ENCODE results near the gene LRRC32. TPM values are rescaled to one million over a fixed set of nuclear protein-coding genes. Genes with fewer than 3 reads are reported as not detected.
"Not testable (repeated sequence)": the region's sequence is repeated elsewhere in the genome, so short reads cannot be mapped to it uniquely, and the experiment has no call there.

The LRRC32 gene
- total and polyA plus RNA-seq, 5 experiments from 2014 or later: 0.08 TPM; not detected in 4

DNA sequence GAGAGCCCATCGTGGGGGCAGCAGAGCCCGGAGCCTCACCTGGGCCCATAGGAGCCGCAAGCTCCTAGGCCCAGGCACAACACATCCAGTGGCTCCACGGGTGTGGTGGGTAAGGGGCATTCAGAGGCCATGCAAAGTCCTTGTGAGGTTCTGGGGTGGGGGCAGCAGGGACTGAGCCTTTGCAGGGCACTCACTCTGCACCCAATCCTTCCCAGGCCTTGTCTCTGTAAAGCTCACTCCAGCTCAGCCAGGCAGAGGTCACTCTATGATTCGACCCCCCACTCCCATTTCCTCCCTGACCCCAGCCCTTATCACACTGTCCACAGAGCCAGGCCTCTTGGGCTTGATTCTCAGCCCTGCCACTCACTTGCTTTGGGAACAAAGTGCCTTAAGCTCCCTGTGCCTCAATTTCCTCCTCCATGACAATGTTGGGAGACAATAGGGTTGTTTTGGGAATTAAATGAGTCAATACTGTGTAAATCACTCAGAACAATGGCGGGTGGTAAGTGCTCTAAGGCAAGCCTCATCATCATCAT lies 46.6 kb downstream of the LRRC32 start:
- H3K27me3 Mint-ChIP-seq: peaks cover 0 to 7% (median 2%) of the 10 kb centered on the region in 5 donors
- H3K27ac Mint-ChIP-seq: no peak overlapping the region

DNA sequence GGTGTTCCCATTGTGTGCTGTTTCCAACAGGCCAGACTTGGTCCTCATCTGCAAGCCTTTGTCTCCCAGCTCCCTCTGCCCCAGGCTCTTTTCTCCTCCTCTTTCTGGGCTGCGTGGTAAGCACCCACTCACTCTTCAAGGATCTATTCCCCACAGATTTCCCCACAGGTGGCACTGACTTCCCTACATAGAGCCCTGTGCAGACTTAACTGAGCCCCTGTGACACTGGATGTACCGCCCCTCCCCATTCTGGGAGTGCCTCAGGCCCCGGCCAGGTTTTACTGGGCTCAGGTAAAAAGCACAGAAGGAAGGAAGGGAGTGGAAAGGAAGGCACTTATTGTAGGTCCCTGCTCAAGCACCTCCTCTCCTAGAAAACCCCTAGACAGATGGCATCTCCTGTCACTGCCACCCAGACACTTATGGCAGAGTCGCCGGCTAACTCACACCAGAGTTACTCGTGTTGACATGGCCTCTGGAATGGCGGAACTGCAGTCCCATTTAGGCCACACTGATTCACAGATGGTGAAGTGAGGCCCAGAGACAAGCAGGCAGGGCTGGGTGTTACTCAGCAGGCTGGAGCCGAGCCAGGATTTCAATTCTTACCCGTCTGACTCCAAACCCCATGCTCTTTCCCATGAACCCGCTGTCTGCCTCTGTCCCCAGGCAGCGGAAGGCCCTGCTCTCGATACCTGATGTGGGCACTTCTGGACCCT lies 47.2 kb downstream of the LRRC32 start:
- Mint-ChIP-seq H3K27me3 (peaks cover 0 to 7% (median 2%) of the 10 kb centered on the region in 5 donors), H3K9me3 (peaks cover 0 to 17% (median 11%) of the 10 kb centered on the region in 9 donors)

More for the DNA sequence above, 46.6 kb downstream of the LRRC32 start:
- ATAC-seq (no peak), DNase-seq (peak in 1 of 10 donors; percentile 32)
- Mint-ChIP-seq H3K9me3 (peaks cover 0 to 11% (median 7%) of the 10 kb centered on the region in 9 donors), H3K4me3 (peak overlapping the region in 1 of 10 donors; percentile 20), H3K4me1 (peaks cover 13 to 37% (median 20%) of the 10 kb centered on the region in 4 donors), H3K36me3 (peaks cover 0 to 8% (median 6%) of the 10 kb centered on the region in 3 donors)
- POLR2A ChIA-PET: no interaction called here

DNA sequence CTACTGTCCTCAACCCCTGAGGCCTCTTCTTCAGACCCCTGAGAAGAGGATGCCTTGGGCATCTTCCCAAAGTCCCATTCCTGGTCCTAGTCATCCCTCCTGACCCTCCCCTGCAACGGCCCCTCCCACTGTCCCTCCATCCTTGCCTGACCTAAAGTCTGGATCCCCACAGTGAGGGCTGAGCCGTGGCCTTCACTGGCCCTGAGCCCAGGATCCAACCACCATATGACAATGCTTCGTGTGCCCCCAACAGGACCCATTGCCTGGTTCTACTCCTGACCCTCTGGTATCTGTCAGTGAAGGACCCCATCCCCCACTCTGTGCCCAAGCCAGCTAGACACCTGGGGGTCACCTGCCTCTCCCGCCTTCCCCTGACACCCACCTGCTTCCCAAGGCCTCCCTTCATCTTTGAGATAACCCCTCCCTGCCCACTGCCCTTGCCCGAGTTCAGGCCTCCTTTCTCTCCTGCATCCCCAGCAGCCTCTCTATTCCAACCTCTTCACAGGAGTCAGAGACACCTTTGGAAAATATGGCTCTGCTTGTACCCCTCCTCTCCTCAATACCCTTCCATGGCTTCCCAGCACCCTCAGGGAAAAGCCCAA lies 48.0 kb downstream of the LRRC32 start:
- no peak overlapping the region for H3K27ac Mint-ChIP-seq
- H3K4me1 Mint-ChIP-seq: peaks cover 9 to 23% (median 13%) of the 10 kb centered on the region in 4 donors
- POLR2A ChIA-PET: no interaction called here
- no peak overlapping the region for H3K4me3 Mint-ChIP-seq
- H3K36me3 Mint-ChIP-seq: peaks cover 0 to 14% (median 6%) of the 10 kb centered on the region in 3 donors
- ATAC-seq: no peak
- peaks cover 0 to 22% (median 12%) of the 10 kb centered on the region in 9 donors for H3K9me3 Mint-ChIP-seq
- peaks cover 0 to 7% (median 2%) of the 10 kb centered on the region in 5 donors for H3K27me3 Mint-ChIP-seq
- DNase-seq: peak in 1 of 10 donors; percentile 13

More for the DNA sequence above, 47.2 kb downstream of the LRRC32 start:
- H3K36me3 Mint-ChIP-seq: peaks cover 0 to 11% (median 6%) of the 10 kb centered on the region in 3 donors
- DNase-seq: peak in 1 of 10 donors; percentile 19
- POLR2A ChIA-PET: no interaction called here
- H3K27ac Mint-ChIP-seq: peak overlapping the region in 1 of 10 donors; percentile 32
- ATAC-seq: no peak
- H3K4me3 Mint-ChIP-seq: no peak overlapping the region
- H3K4me1 Mint-ChIP-seq: peaks cover 13 to 30% (median 17%) of the 10 kb centered on the region in 4 donors

GRCh38 chr11:76621868-76622267 lies 48.7 kb downstream of the LRRC32 start:
- H3K9me3 Mint-ChIP-seq: peaks cover 0 to 22% (median 12%) of the 10 kb centered on the region in 9 donors
- H3K4me1 Mint-ChIP-seq: peaks cover 4 to 16% (median 8%) of the 10 kb centered on the region in 4 donors
- no peak for DNase-seq
- H3K27me3 Mint-ChIP-seq: peaks cover 0 to 7% (median 2%) of the 10 kb centered on the region in 5 donors
- no peak for ATAC-seq
- peaks cover 0 to 14% (median 6%) of the 10 kb centered on the region in 3 donors for H3K36me3 Mint-ChIP-seq
- H3K27ac Mint-ChIP-seq: no peak overlapping the region
- no peak overlapping the region for H3K4me3 Mint-ChIP-seq
- POLR2A ChIA-PET: no interaction called here

- peaks cover 0 to 10% (median 3%) of the 10 kb centered on the region in 5 donors for H3K27me3 Mint-ChIP-seq
- H3K4me3 Mint-ChIP-seq: no peak overlapping the region
- POLR2A ChIA-PET: no interaction called here
- H3K27ac Mint-ChIP-seq: no peak overlapping the region
- ATAC-seq (no peak), DNase-seq (no peak)
- peaks cover 0 to 14% (median 6%) of the 10 kb centered on the region in 3 donors for H3K36me3 Mint-ChIP-seq
- H3K9me3 Mint-ChIP-seq: peaks cover 0 to 22% (median 12%) of the 10 kb centered on the region in 9 donors
- H3K4me1 Mint-ChIP-seq: peaks cover 2 to 12% (median 5%) of the 10 kb centered on the region in 4 donors
Observed at GRCh38 chr11:76621466-76621865, 49.1 kb downstream of the LRRC32 start.

DNA sequence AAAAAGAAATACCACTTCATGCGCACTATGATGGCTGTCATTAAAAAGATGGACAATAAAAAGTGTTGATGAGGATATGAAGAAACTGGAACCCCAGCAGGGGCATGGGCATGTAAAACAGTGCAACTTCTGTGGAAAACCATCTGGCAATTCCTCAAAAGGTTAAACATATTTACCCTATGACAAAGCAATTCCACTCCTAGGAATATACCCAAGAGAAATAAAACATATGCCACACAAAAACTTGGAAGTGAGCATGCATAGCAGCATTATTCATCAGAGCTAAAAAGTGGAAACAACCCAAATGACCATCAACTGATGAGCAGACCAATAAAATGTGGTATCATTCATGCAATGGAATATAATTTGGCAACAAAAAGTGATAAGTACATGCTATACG lies 50.1 kb downstream of the LRRC32 start:
- Mint-ChIP-seq H3K9me3 (peaks cover 0 to 18% (median 12%) of the 10 kb centered on the region in 9 donors), H3K36me3 (peaks cover 0 to 10% (median 6%) of the 10 kb centered on the region in 3 donors), H3K4me1 (peaks cover 0 to 2% (median under 1%) of the 10 kb centered on the region in 4 donors), H3K27ac (no peak overlapping the region), H3K4me3 (no peak overlapping the region), H3K27me3 (peaks cover 0 to 10% (median 6%) of the 10 kb centered on the region in 5 donors)
- no peak for DNase-seq
- POLR2A ChIA-PET: interaction anchor here (0.7 kb wide), 1 partner anchor 425 kb away, joined by 3 read pairs; no protein-coding TSS in a partner anchor
- no peak for ATAC-seq

- not testable (repeated sequence) for DNase-seq, ATAC-seq, H3K36me3 Mint-ChIP-seq, H3K4me3 Mint-ChIP-seq, H3K27me3 Mint-ChIP-seq, H3K4me1 Mint-ChIP-seq, H3K27ac Mint-ChIP-seq
- POLR2A ChIA-PET: interaction anchor here (0.7 kb wide), 1 partner anchor 425 kb away, joined by 3 read pairs; no protein-coding TSS in a partner anchor
- peaks cover 0 to 14% (median 7%) of the 10 kb centered on the region in 9 donors for H3K9me3 Mint-ChIP-seq
Observed at GRCh38 chr11:76619801-76620200, 50.7 kb downstream of the LRRC32 start.

DNA sequence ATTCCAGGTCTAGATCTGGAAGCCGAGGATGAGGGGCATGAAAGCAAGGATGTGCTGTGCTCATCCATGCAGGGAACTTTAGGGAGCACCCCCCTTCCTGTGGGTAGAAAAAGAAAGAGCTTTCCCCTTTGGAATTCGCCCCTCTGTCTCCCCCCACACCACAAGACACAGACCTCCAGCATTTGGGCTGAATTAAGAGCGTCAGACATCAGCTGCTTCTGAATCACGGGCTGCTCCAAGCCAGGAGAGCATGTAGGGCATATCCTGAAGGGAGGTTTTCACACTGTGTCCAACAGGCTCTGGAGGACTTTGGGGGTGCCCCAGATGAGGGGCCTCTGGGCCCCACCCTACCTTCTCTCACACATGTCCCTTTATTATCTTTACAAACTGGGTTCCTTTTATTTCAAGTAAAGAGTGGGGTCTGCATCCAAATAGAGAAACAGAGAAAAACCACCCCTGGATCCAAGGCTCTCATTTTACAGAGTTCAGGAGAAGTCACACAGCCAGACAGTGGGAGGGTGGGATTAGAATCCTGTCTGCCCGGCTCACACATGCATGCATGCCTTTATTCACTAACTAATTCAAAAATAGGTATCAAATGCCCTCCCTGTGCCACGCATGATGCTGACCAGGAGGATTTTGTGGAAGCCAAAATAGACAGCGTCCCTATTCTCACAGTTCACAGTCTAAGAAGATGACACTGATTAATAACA lies 52.8 kb downstream of the LRRC32 start:
- Mint-ChIP-seq H3K4me3 (no peak overlapping the region), H3K9me3 (peaks cover 0 to 14% (median 7%) of the 10 kb centered on the region in 9 donors), H3K4me1 (peaks cover 0 to 1% (median 0%) of the 10 kb centered on the region in 4 donors), H3K27me3 (peaks cover 0 to 12% (median 6%) of the 10 kb centered on the region in 5 donors), H3K36me3 (peaks cover 0 to 6% (median 0%) of the 10 kb centered on the region in 3 donors), H3K27ac (no peak overlapping the region)
- ATAC-seq: no peak
- POLR2A ChIA-PET: no interaction called here
- DNase-seq: no peak

DNA sequence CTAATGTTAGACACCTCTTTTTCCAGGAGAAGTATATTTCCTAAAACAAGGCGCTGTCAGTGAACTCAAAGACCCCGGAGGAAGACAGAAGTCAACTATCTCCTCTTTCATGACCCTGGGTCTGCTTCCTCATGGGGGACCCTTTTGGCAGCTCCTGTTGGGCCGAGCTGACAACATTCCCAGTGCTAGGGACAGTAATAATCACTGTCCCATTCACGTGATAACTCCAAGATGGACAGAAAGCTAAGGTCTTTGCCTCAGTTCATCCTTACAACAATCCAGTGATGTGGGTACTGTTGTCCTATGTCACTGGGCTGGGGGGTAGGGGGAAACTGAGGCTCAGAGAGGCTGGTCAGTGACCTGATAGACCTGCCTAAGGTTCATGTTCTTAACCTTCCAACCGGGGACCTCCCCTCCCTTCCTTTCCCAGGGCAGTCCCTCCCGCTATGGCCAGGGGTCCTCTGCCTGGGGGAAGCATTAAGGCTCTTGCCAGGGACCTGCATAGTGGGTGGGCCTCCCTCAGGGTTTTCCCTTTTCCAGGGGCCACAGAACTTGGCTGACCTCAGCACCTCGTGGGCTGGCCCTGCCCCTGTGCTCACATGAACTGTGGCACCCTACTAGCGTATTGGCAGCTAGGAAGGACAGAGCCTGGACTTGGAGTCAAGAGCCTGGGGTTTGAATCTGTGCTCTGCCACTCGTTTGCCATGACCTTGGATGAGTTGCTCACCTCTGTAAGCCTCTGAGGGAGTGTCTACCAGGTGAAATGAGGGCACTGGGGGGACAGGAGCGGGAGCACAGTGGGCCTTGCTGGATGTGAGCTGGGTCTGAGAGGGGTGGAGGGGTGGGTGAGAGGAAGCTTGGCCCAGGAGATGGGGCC lies 53.6 kb downstream of the LRRC32 start:
- no peak overlapping the region for H3K4me3 Mint-ChIP-seq
- DNase-seq (peak in 1 of 10 donors; percentile 62), ATAC-seq (no peak)
- peaks cover 0 to 14% (median 7%) of the 10 kb centered on the region in 9 donors for H3K9me3 Mint-ChIP-seq
- H3K4me1 Mint-ChIP-seq: peaks cover 0 to 1% (median 0%) of the 10 kb centered on the region in 4 donors
- POLR2A ChIA-PET: no interaction called here
- H3K27ac Mint-ChIP-seq: no peak overlapping the region
- H3K36me3 Mint-ChIP-seq: peaks cover 0 to 6% (median 0%) of the 10 kb centered on the region in 3 donors
- H3K27me3 Mint-ChIP-seq: peaks cover 0 to 12% (median 5%) of the 10 kb centered on the region in 5 donors

DNA sequence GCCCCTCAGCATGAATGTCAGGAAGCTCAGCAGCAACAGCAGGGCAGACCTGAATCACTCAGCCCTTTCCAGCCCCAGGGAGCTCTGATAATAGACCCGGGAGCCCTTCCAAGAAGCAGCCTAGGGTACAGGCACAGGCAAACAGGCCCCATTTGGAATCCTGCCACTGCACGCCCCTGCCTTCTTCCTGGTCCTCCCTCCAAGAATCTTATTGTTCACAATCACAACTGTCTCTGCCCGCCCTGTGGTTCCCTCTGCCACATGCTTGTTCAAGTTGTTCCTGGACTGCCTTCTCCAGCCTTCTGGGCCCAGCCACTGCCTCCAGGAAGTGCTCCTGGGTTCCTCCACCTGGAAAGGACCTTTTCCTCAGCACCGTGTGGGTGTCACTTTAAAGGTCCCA lies 54.6 kb downstream of the LRRC32 start:
- Mint-ChIP-seq H3K27me3 (peaks cover 0 to 12% (median 5%) of the 10 kb centered on the region in 5 donors), H3K4me3 (no peak overlapping the region), H3K9me3 (peaks cover 0 to 14% (median 7%) of the 10 kb centered on the region in 9 donors), H3K36me3 (peaks cover 0 to 6% (median 0%) of the 10 kb centered on the region in 3 donors), H3K4me1 (peaks cover 0 to 1% (median 0%) of the 10 kb centered on the region in 4 donors), H3K27ac (peak overlapping the region in 2 of 10 donors; percentile 45 to 62)
- POLR2A ChIA-PET: no interaction called here
- no peak for ATAC-seq
- DNase-seq: peak in 1 of 10 donors; percentile 26

- Mint-ChIP-seq H3K36me3 (peaks cover 0 to 6% (median 0%) of the 10 kb centered on the region in 3 donors), H3K4me1 (peaks cover 0 to 2% (median under 1%) of the 10 kb centered on the region in 4 donors), H3K27ac (no peak overlapping the region), H3K27me3 (peaks cover 0 to 12% (median 5%) of the 10 kb centered on the region in 5 donors), H3K4me3 (no peak overlapping the region), H3K9me3 (peaks cover 0 to 14% (median 7%) of the 10 kb centered on the region in 9 donors)
- peak in 1 of 10 donors; percentile 50 for DNase-seq
- POLR2A ChIA-PET: no interaction called here
- no peak for ATAC-seq
Observed at GRCh38 chr11:76614471-76615179, 55.9 kb downstream of the LRRC32 start.
